HG03139 (cell line): ENCODE data around the gene MRPS18A.
"Not testable (repeated sequence)": the region's sequence is repeated elsewhere in the genome, so short reads cannot be mapped to it uniquely, and the experiment has no call there.

ENCODE experiments used
- ATAC-seq: cut with Tn5 transposase; IDR thresholded peaks from one replicate; pipeline ENCODE4 v1.9.1; 2021; ENCODE audit not compliant: unreplicated experiment

The MRPS18A gene

DNA sequence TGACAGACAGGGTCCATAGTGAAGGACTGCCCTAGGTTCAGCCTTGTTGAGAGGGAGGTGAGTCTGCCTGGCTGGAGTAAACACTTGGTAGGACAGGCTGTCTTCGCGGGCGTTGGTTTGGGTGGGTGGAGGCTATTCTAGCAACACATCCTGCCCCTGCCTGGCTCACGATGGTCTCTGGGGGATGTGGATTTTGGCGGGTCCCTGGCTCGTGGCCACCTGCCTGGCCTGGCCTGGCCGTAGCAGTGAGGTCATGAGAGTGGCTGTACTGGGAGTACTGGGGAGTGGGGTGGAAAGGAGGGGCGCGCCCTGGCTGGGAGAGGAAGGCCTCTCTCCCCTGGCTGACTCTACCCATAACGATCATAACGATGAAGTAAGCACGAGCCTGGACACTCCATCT is 30.2 kb upstream of the MRPS18A start:
- ATAC-seq = no peak

GRCh38 chr6:43717389-43717788 is 29.8 kb upstream of the MRPS18A start:
- ATAC-seq = no peak

DNA sequence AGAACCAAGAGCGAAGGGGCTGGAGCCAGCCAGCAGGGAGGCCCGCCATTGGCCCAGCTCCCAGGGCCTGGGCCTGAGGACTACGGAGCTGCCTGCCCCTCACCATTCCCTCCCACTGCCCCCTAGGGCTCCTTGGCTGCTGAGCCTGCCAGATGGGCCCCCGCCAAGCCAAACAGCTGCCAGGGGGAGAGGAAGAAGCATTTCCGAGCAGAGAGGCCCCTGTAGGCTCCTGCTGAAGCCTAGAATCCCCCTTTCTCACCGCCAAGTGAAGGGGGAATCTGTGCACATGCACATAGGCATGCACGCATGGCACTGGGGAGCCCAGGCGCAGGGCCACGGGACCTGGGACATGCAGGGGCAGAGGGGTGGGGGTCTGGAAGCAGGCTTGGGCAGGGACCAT is 28.5 kb upstream of the MRPS18A start:
- ATAC-seq = no peak

- ATAC-seq = peak; percentile 81
Measured at GRCh38 chr6:43715056-43715788, 27.6 kb upstream of the MRPS18A start.

GRCh38 chr6:43714311-43715055 is 26.9 kb upstream of the MRPS18A start:
- ATAC-seq = peak; percentile 12

GRCh38 chr6:43713643-43714310 is 26.2 kb upstream of the MRPS18A start:
- ATAC-seq = no peak

GRCh38 chr6:43712579-43712978 is 25.0 kb upstream of the MRPS18A start:
- no peak for ATAC-seq

DNA sequence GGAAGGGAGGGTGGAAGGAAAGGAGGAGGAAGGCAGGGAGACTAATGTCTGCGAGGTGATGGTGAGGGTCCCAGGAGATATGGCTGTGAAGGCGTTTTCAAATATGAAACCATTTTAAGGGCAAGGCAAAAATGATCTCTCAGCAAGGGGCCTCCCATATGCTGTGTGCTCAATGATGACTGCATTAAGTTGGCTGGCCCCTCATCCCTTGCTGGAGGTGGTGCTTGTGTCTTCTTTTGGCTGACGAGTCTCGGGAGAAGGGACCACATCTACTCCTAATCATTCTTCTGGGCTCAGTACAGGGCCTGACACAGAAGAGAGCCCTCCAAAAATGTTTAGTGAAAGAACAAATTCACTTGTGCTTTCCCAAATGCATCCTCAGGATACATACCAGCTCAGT is 23.0 kb upstream of the MRPS18A start:
- no peak for ATAC-seq

GRCh38 chr6:43709654-43710303 is 22.2 kb upstream of the MRPS18A start:
- ATAC-seq = no peak

DNA sequence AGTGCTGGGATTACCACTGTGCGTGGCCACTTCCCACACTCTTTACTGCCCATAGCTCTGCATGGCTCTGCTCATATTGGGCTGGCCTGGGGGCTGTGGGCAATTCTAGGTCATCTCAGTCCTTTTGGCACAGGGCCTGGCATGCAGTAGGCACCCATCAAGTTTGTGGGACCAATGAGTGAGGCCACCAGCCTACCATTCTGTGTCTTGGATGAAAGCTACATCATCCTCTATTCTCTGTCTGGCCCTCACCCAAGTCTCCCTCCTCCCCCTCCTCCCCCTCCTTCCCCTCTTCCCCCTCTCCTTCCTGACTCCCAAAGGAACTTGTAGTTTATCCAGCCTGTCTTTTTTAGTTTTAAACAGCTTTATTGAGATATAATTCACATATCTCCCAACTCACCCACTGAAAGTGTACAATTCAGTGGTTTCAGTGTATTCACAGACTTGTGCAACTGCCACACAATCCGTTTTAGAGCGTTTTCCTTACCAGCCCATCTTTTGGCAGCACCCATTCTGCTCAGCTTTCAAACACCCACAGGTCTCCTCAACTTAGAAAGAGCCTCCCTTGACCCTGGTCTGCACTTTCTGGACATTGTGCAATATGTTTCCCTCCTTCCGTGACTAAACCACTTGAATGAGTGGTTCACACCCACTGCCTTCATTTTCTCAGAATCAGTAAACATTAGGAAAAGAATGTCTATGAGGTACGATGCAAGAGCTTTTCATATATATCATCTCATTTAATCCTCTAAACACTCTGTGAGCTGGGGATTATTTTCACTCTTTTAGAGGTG is 21.5 kb upstream of the MRPS18A start:
- no peak for ATAC-seq

DNA sequence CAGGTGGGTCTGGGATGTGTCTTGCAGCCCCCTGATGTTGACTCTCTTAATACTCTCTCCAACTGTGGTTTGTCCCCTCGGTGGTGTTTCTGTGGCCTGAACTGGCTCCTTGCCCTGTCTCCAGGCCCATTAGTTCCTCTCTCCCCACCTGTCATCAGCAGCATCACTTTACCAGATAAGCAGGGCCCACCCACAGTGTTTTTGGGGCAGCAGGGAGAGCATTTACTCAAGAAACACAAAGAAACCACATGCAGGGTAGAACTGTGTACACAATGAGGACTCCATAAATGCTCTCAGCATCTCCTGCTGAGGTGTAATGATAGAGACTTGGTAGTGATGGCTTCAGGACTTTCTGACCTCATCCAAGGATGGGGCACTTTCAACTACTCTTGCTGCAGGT is 20.2 kb upstream of the MRPS18A start:
- ATAC-seq = no peak

DNA sequence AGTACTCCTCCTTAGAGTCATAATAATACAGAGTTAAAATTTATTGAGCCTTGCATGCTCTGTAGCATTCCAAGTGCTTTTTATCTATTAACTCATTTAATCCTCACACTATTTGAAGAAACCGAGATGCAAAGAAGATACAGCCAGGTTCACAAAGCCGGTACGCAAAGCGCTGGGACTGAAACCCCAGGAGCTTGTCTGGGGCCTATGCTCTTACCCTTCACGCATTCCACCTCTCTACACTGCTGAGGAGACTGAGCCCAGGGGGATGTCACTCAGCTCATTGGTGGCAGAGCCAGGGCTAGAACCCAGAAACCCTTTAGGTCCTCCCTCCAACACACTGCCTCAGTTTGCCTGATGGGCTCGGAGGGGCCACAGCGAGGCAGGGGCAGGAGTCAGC is 19.7 kb upstream of the MRPS18A start:
- no peak for ATAC-seq

- no peak for ATAC-seq
Measured at GRCh38 chr6:43706788-43707187, 19.2 kb upstream of the MRPS18A start.

GRCh38 chr6:43705996-43706395 is 18.4 kb upstream of the MRPS18A start:
- no peak for ATAC-seq

DNA sequence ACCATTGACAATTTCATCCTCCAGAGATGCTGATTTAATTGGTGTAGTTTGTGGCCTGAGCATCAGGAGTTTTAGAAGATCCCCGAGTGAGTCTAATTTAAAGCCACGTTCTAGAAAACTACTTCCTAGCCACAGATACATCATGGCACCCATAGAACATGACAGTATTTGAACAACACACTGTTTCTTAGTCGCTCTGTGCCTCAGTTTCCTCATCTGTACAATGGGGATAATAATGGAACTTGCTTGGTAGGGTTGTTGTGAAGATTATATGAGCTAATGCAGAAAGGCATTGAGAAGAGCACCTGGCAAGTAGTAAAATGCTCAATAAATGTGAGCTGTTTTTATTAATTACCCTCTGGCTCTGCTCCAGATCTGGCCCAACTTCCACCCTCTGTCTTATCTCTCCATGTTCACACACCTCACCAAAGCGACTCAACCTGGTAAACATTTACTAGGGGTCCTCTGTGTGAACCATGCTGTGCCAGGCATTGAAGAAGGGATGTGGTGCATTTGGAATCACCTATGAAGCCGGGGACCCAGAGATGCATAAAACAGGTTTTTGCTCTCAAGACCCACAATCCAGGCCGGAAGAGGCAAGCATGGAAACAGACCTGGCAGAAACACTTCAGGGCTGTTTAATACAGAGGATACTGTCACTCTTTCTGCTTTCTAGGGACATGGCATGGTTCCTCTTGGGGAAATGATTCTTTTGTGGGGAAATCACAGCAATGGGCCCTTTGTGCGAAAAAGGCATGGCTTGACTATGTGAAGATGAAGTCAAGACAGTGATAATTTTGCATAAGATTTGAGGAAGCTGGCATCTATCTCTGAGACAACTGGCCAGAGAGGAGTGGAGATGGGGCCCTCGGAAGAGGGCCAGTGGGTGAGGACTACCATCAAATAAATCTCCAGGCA is 16.2 kb upstream of the MRPS18A start:
- ATAC-seq = no peak

GRCh38 chr6:43702534-43703440 is 15.2 kb upstream of the MRPS18A start:
- peak; percentile 66 for ATAC-seq

- no peak for ATAC-seq
Measured at GRCh38 chr6:43702171-43702533, 14.6 kb upstream of the MRPS18A start.

- not testable (repeated sequence) for ATAC-seq
Measured at GRCh38 chr6:43700939-43701560, 13.5 kb upstream of the MRPS18A start.
